GM19324 (cell line): ENCODE measurements around the gene CDK2AP2.
"Not testable (repeated sequence)": the region's sequence is repeated elsewhere in the genome, so short reads cannot be mapped to it uniquely, and the experiment has no call there.

Experiments
- ATAC-seq: cut with Tn5 transposase; IDR thresholded peaks from one replicate; pipeline ENCODE4 v1.9.1; 2021; ENCODE audit warnings: mild to moderate bottlenecking, moderate library complexity; ENCODE audit not compliant: unreplicated experiment, low FRiP score

Gene CDK2AP2

GRCh38 chr11:67525275-67525976, 17.5 kb upstream of the CDK2AP2 start:
- ATAC-seq = no peak

- ATAC-seq = no peak
Measured at GRCh38 chr11:67524480-67524808, 16.5 kb upstream of the CDK2AP2 start.

- ATAC-seq = no peak
Measured at GRCh38 chr11:67523556-67524479, 15.9 kb upstream of the CDK2AP2 start.

- no peak for ATAC-seq
Measured at GRCh38 chr11:67522844-67523555, 15.0 kb upstream of the CDK2AP2 start, which contains the start of gene CABP2. CABP2 (minus strand) TSS chr11:67523446; CDS start chr11:67523326, 120 bp downstream.

GRCh38 chr11:67522338-67522737, 14.4 kb upstream of the CDK2AP2 start:
- no peak for ATAC-seq

- ATAC-seq = no peak
Measured at GRCh38 chr11:67521924-67522323, 14.0 kb upstream of the CDK2AP2 start.

- no peak for ATAC-seq
Measured at GRCh38 chr11:67520856-67521824, 13.2 kb upstream of the CDK2AP2 start.

- ATAC-seq = no peak
Measured at GRCh38 chr11:67519726-67520125, 11.8 kb upstream of the CDK2AP2 start.

- ATAC-seq = no peak
Measured at GRCh38 chr11:67517784-67518552, 10.0 kb upstream of the CDK2AP2 start.

GRCh38 chr11:67516806-67517205, 8.8 kb upstream of the CDK2AP2 start:
- ATAC-seq = no peak

GRCh38 chr11:67514116-67514515, 6.2 kb upstream of the CDK2AP2 start:
- ATAC-seq = no peak

GRCh38 chr11:67511558-67511957, 3.6 kb upstream of the CDK2AP2 start:
- not testable (repeated sequence) for ATAC-seq

GRCh38 chr11:67510023-67510345, 2.0 kb upstream of the CDK2AP2 start:
- ATAC-seq = no peak

- ATAC-seq = peak; percentile 42
Measured at GRCh38 chr11:67508486-67509121, 642 bp upstream of the CDK2AP2 start.

- no peak for ATAC-seq
Measured at GRCh38 chr11:67507242-67507863, 609 bp downstream of the CDK2AP2 start.

GRCh38 chr11:67506426-67507051, 1.4 kb downstream of the CDK2AP2 start:
- no peak for ATAC-seq

- no peak for ATAC-seq
Measured at GRCh38 chr11:67505605-67506396, 2.2 kb downstream of the CDK2AP2 start.
